ENCODE results near the gene GSAP.
"Not testable (repeated sequence)": the region's sequence is repeated elsewhere in the genome, so short reads cannot be mapped to it uniquely, and the experiment has no call there.

Gene GSAP

DNA sequence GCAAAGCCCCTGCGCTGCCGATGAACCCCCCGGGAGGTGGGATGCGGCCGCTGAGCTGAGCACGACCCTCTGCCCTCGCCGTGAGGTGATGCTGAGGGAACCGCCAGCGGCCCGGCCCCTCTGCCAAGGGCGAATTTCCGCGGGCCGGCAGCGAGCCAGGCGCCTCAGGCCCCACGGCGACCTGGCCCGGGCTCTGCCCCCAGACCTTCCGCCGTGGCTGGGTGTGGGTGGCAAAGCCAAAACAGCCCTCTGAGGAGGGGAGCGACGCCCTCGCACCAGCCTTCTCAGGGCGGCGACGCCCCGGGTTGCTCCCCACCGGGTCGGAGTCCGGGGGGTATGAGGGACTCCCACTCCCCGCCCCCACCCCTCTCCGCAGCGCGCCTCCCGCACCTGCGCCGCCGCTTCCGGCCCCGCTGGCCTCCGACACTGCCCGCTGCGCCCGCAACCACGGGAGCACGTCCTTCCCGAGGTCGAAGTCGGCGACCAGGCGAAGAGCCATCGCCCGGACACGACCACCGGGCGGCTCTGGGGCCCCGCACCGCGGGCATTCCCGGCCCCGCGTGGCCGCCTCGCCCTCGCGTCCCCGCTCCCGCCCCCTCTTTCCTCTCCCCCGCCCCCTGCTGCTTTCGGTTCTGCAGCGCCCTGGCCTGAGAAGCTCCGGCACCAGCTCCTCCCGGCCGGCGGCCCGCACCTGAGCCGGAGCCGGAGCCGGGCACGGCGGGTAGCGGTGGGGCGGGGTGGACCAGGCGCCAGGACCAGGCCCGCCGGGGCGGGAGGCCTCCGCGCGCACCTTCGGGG is at the start of gene GSAP:
Gene GSAP (minus strand): TSS at position 527 of the 798 bp plus-strand sequence. CDS start 28 bp downstream, at position 499.
- no peak for DNase-seq

- no peak for DNase-seq
These were observed 49.1 kb upstream of the GSAP start for GRCh38 chr7:77465256-77465655.

- DNase-seq: no peak
These were observed 48.4 kb upstream of the GSAP start for GRCh38 chr7:77464589-77464988.

DNA sequence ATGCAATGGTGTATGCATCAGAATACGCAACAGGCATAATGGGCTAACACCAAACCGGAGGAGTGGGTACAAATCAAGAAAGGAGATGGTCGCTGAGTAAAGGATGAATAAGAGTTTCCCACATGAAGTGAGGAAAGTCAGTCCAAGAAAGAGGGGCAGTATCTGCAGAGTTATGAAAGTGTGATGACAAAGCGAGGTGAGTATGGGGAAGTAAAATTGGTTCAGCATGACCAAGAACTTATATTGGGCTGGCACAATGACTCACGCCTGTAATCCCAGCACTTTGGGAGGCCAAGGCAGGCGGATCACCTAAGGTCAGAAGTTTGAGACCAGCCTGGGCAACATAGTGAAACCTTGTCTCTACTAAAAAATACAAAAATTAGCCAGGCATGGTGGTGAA is 47.5 kb upstream of the GSAP start:
- DNase-seq: not testable (repeated sequence)

DNA sequence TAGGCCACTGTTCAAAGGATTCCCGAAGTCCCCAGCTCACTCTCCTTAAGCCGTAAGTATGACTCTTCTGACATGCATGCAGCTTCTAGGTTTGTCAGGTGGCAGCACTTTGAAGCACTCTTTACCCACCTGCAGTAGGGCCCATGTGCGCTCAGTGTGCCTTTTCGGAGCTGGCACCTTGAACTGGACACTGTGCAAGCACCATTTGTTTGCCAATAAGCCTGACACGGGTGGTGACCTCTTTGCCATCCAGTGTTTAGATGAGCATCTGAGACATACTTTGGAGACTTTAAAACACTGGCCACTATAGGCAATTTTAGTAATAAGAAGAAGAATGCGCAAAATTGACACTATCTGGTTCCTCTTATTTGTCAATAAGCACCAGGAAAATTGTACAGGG is 45.7 kb upstream of the GSAP start:
- DNase-seq: no peak

- no peak for DNase-seq
These were observed 45.1 kb upstream of the GSAP start for GRCh38 chr7:77461246-77461645.

DNA sequence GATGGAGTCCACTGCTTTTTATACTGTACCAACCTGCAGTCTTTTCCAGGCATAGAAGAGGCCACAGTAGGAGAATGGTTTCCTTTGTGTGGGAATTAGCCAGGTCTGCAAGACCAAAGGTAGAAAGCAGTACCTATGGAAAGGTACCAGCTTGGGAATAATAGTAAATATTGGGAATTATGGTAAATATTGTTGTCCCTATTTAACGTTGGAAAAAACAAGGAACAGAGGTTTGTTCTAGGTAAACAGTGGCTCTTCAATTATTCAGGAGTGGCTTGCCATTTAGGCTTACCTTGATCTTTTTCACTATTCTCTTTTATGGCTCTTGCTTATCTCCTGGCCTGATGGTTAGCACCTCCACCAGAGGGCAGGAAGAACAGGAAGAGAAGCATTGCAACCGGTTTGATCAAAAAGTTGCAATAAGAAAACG is 43.9 kb upstream of the GSAP start:
- no peak for DNase-seq

- peak; percentile 6 for DNase-seq
These were observed 43.2 kb upstream of the GSAP start for GRCh38 chr7:77459311-77459726.

DNA sequence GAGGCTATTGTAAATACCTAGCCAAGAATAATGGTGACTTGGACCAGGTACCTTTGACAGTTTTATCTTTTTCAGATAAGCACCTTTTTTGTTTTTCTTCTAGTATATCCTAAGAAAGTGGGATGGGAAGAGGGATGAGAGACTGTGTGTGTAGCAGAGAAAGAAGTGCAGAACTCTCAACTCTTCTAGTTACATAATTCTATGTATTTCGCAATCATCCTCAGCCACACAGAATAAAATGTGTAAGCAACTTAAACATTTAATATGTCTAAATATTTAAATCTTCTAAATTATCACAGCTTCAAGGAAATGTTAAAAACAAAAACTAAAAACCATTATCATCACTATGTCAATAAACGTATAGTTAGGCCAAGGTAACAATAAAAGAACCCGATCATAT is 42.6 kb upstream of the GSAP start:
- no peak for DNase-seq

DNA sequence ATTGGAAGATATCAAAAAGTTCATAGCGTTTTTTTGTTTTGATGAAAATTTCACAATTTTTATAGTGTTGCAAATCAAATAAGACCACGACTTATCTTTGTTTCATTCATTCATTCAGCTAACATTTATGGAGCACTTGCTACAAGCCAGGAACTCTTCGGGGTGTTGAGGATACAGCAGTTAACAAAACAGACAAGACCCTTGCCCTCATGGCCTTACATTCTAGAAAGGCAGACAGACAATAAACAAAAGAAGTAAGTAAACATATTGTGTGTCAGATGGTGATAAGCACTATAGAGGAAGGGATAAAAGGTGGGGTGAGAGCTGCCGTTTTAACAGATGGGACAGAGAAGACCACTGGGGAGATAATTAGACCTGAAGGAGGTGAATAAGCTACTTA is 41.6 kb upstream of the GSAP start:
- DNase-seq: no peak

GRCh38 chr7:77456696-77457095 is 40.5 kb upstream of the GSAP start:
- no peak for DNase-seq

- peak; percentile 56 for DNase-seq
These were observed 39.2 kb upstream of the GSAP start for GRCh38 chr7:77455321-77455720.

DNA sequence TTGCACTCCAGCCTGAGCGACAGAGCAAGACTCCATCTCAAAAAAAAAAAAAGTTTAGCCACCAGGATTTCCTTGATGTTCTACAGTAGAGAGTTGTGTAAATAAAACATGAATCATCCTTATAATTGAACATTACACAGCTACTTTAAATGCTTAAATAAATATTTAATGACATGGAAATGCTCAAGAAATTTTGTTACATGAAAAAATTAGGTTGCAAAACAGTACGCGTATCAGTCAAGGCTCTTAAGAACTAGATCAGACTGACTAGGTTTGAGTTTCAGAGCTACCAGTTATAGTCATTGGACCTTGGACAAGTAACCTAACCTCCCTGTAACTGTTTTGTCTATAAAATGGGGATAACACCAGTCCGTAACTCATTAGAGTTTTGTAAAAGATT is 38.7 kb upstream of the GSAP start:
- no peak for DNase-seq

GRCh38 chr7:77453531-77453930 is 37.4 kb upstream of the GSAP start:
- peak; percentile 2 for DNase-seq

GRCh38 chr7:77451950-77452349 is 35.8 kb upstream of the GSAP start:
- DNase-seq: not testable (repeated sequence)

GRCh38 chr7:77450613-77451012 is 34.5 kb upstream of the GSAP start:
- no peak for DNase-seq

DNA sequence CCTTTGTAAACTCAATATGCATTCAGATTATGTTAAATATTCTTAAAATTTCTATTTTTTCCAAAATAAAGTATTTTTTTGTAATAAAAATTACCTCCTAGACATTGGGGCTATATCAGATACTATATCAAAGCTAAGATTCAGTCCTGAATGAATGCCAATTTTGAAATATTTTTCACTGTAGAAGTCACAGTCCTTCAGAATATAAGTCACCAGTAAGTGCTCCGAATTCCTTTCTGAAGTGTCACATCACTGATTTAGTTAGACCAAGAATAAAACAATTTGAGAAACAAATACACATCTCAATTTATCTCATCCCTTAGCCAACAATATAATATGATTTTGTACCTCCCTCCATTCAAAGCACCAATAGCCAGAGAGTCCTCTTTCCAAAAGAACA is 33.9 kb upstream of the GSAP start:
- no peak for DNase-seq

DNA sequence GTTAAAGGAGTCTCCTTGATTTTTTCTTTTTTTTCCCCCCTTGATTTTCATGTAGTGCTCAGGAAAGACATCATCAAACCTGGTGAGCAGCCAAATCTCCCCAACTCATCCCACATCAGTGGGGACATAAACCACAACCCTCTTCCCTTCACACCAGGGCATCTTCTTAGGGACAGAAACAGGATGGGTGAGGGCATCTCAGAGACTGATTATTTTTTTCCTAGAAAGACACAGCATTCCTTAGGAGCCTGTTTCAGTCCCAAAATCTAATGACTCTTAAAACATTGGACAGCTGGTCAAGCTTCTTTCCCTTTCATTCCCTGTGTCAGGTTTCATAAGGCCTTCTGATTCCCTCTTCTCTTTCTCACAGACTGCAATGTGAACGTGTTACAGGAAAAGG is 31.5 kb upstream of the GSAP start:
- DNase-seq: no peak

GRCh38 chr7:77444123-77444522 is 28.0 kb upstream of the GSAP start:
- no peak for DNase-seq

- DNase-seq: no peak
These were observed 26.9 kb upstream of the GSAP start for GRCh38 chr7:77443042-77443441.

DNA sequence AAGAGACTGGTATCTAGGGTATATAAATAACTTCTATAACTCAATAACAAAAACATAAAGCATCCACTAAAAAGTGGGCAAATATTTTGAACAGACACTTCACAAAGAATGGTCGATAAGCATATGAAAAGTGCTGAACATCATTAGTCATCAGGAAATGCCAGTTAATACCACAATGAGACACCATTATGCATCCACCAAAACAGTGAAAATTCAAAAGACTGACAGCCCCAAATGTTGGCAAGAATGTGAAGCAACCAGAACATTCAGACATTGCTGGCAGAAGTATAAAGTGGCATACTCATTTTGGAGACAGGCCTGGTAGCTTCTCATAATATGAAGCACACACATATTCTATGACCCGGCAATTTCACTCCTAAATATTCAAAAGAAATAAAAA is 26.5 kb upstream of the GSAP start:
- DNase-seq: no peak

- DNase-seq: no peak
These were observed 24.9 kb upstream of the GSAP start for GRCh38 chr7:77441046-77441445.

DNA sequence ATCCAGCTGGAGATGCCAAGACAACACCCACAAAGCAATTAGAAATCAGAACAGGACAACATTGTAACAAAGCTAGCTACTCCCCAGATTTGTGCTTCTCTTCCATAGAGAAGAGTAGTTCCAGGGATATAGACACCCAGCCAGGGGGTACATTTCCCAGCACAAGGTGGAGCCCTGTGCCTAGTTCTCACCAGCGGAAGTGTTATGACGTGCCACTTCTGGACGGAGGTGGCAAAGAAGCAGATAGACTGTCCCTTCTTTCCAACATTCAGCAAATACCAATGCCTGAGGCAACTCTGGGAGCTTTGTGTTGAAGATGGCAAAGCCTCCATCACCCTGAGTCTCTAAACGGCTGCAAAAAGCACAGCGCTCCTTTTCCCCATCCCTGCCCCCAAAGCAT is 23.4 kb upstream of the GSAP start:
- DNase-seq: peak; percentile 75

DNA sequence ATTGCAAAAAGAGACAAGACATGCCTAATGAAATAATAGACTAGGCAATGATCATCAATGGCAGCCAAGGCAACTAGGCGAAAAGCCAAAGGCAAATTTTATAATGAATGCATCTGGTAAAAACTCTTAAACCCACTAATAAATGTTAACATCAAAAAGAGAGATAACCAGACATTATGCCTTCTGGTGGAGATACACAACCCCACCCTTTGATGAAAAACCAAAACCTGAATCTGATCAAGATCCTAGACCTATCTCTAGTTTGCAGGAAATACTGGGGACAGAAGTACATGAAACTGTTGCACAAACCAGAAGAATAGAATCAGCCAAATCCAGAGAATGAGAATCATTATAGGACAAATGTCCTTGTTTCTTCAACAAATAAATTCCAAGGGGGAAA is 22.0 kb upstream of the GSAP start:
- no peak for DNase-seq
